PC-3 (cell line): Measurements from ENCODE around the gene BCAR3. TPM values are rescaled to one million over a fixed set of nuclear protein-coding genes. Genes with fewer than 3 reads are reported as not detected.
A peak's percentile ranks its signal among the peaks of the same experiment; 100 is the strongest.
"Not testable (repeated sequence)": the region's sequence is repeated elsewhere in the genome, so short reads cannot be mapped to it uniquely, and the experiment has no call there.

ENCODE experiments used
- ATAC-seq: fragments of 200-7000 bp; cut with Tn5 transposase; 2 replicates; pipeline ENCODE4 v1.9.1; 2020; ENCODE audit warnings: mild to moderate bottlenecking, moderate library complexity
- BruUV-seq: library from RNA; stranded (reverse); fragments of 400-500 nt; replicated peaks from 2 replicates; lab custom pipeline; 2021; lab: Mats Ljungman, UMichigan
- CTCF ChIA-PET: fragments of 300-600 bp; sonication (Branson Sonifier 250); formaldehyde crosslinking; loops from one replicate; lab custom pipeline; 2022; ENCODE audit warnings: antibody characterized with exemption; lab: Charles Lee
- POLR2A ChIA-PET: fragments of 300-600 bp; sonication (Branson Sonifier 250); formaldehyde crosslinking; loops from one replicate; lab custom pipeline; 2022; ENCODE audit warnings: antibody characterized with exemption; ENCODE audit not compliant: unreplicated experiment; lab: Charles Lee
- DNase-seq: peaks from one replicate; pipeline ENCODE4 v3.0.0-alpha.2; 2015
- H2AFZ ChIP-seq: fragments of 300-600 bp; sonication (generic); 2 replicates; pipeline ENCODE4 v1.6.0; 2016; ENCODE audit warnings: antibody characterized with exemption, low read length
- H3F3A ChIP-seq: fragments of 300-600 bp; sonication (generic); one replicate; pipeline ENCODE4 v1.6.0; 2017; ENCODE audit warnings: antibody characterized with exemption, low read length, control low read depth, mild to moderate bottlenecking; ENCODE audit not compliant: unreplicated experiment
- H3K27ac ChIP-seq: fragments of 300-600 bp; sonication (generic); 2 replicates; pipeline ENCODE4 v1.5.1; 2016; ENCODE audit warnings: mild to moderate bottlenecking, low read length
- H3K27me3 ChIP-seq: fragments of 300-600 bp; sonication (generic); 2 replicates; pipeline ENCODE4 v1.6.1; 2016; ENCODE audit warnings: low read length, mixed read lengths
- H3K36me3 ChIP-seq: fragments of 300-600 bp; sonication (generic); 2 replicates; pipeline ENCODE4 v1.6.1; 2016; ENCODE audit warnings: low read depth, mixed run types, low read length, mixed read lengths
- H3K4me1 ChIP-seq: fragments of 300-600 bp; sonication (generic); 2 replicates; pipeline ENCODE4 v1.5.1; 2016; ENCODE audit warnings: low read length; ENCODE audit not compliant: insufficient read depth
- H3K4me2 ChIP-seq: fragments of 300-600 bp; sonication (generic); 2 replicates; pipeline ENCODE4 v1.6.0; 2016; ENCODE audit warnings: low read length
- H3K4me3 ChIP-seq: fragments of 300-600 bp; sonication (generic); 2 replicates; pipeline ENCODE4 v1.5.1; 2016; ENCODE audit warnings: mild to moderate bottlenecking, low read length, mixed read lengths
- H3K79me2 ChIP-seq: fragments of 300-600 bp; sonication (generic); 2 replicates; pipeline ENCODE4 v1.6.1; 2017; ENCODE audit warnings: low read length, mixed read lengths
- H3K9ac ChIP-seq: fragments of 300-600 bp; sonication (generic); 2 replicates; pipeline ENCODE4 v1.6.0; 2016; ENCODE audit warnings: mild to moderate bottlenecking, low read length
- H3K9me2 ChIP-seq: fragments of 300-600 bp; sonication (generic); replicated peaks from 2 replicates; pipeline ENCODE4 v1.6.1; 2016; ENCODE audit warnings: mixed run types, low read length, mixed read lengths
- H3K9me3 ChIP-seq: fragments of 300-600 bp; sonication (generic); 2 replicates; pipeline ENCODE4 v1.6.1; 2016; ENCODE audit warnings: low read length, mixed read lengths
- H4K20me1 ChIP-seq: fragments of 300-600 bp; sonication (generic); 2 replicates; pipeline ENCODE4 v1.6.1; 2016; ENCODE audit warnings: low read length, mixed read lengths
- CTCF ChIP-seq: fragments of 300-600 bp; sonication (generic); conservative IDR thresholded peaks from 2 replicates; pipeline ENCODE4 v1.5.1; 2017; ENCODE audit warnings: antibody characterized with exemption, low read depth, mild to moderate bottlenecking, low read length
- EZH2 ChIP-seq: fragments of 300-600 bp; sonication (generic); IDR thresholded peaks from one replicate; pipeline ENCODE4 v1.6.1; 2017; ENCODE audit warnings: antibody characterized with exemption, mild to moderate bottlenecking, low read length; ENCODE audit not compliant: unreplicated experiment
- EZH2phosphoT487 ChIP-seq: fragments of 300-600 bp; sonication (generic); IDR thresholded peaks from 2 replicates; pipeline ENCODE4 v1.6.1; 2018; ENCODE audit warnings: mild to moderate bottlenecking, antibody characterized with exemption, low read length, borderline replicate concordance
- intact Hi-C: fragments of 100-400 bp; cut with micrococcal nuclease; formaldehyde crosslinking; loops from 2 replicates; pipeline ENCODE4 v1.9.0; 2023
- total RNA-seq: library from RNA; depleted of rRNA; stranded (reverse); fragments of >200 nt; gene quantifications from 2 replicates; pipeline ENCODE4 v1.2.3, GENCODE V29; 2014

Gene BCAR3
- total RNA-seq, 1 experiment from 2014 or later, result 171 TPM

GRCh38 chr1:93699503-93700168 is 18.0 kb upstream of the BCAR3 start:
- intact Hi-C loops, result no loop called here
- no peak overlapping the region for H3K9ac ChIP-seq
- no peaks in the 10 kb centered on the region for H3K27me3 ChIP-seq
- no peaks in the 10 kb centered on the region for H3K9me2 ChIP-seq
- BruUV-seq, result no TSS peak
- DNase-seq (no peak), ATAC-seq (no peak)
- peaks cover 53% of the 10 kb centered on the region for H3K4me1 ChIP-seq
- H3K9me3 ChIP-seq, result no peaks in the 10 kb centered on the region
- TF ChIP-seq EZH2phosphoT487 (no peak), EZH2 (no peak), CTCF (no peak)
- peak overlapping the region; percentile 99 for H3K27ac ChIP-seq
- peaks cover 6% of the 10 kb centered on the region for H3F3A ChIP-seq
- no peak overlapping the region for H3K4me3 ChIP-seq
- no peak overlapping the region for H3K4me2 ChIP-seq
- H2AFZ ChIP-seq, result no peak overlapping the region
- H3K36me3 ChIP-seq, result peaks cover 38% of the 10 kb centered on the region
- H3K79me2 ChIP-seq, result peaks cover 62% of the 10 kb centered on the region
- H4K20me1 ChIP-seq, result no peaks in the 10 kb centered on the region
- POLR2A ChIA-PET, result interaction anchor here (0.6 kb wide), 1 partner anchor 28 kb away, joined by 3 read pairs; no protein-coding TSS in a partner anchor
- CTCF ChIA-PET, result no interaction called here

GRCh38 chr1:93699049-93699384 is 17.4 kb upstream of the BCAR3 start:
- Histone ChIP-seq H3K9ac (no peak overlapping the region), H3K4me2 (no peak overlapping the region), H3K27ac (peak overlapping the region; percentile 99), H3K4me3 (no peak overlapping the region), H4K20me1 (no peaks in the 10 kb centered on the region), H3K4me1 (peaks cover 53% of the 10 kb centered on the region), H3F3A (peaks cover 12% of the 10 kb centered on the region), H2AFZ (no peak overlapping the region), H3K27me3 (no peaks in the 10 kb centered on the region), H3K9me2 (no peaks in the 10 kb centered on the region), H3K79me2 (peaks cover 60% of the 10 kb centered on the region), H3K9me3 (no peaks in the 10 kb centered on the region), H3K36me3 (peaks cover 41% of the 10 kb centered on the region)
- intact Hi-C loops, result no loop called here
- ChIA-PET CTCF (no interaction called here), POLR2A (no interaction called here)
- TF ChIP-seq EZH2 (no peak), EZH2phosphoT487 (no peak), CTCF (no peak)
- ATAC-seq, result no peak
- no peak for DNase-seq
- no TSS peak for BruUV-seq

GRCh38 chr1:93698329-93699048 is 16.9 kb upstream of the BCAR3 start:
- Histone ChIP-seq H3K27ac (peak overlapping the region; percentile 99), H2AFZ (no peak overlapping the region), H3K4me2 (no peak overlapping the region), H3K4me1 (peaks cover 53% of the 10 kb centered on the region), H4K20me1 (no peaks in the 10 kb centered on the region), H3K4me3 (no peak overlapping the region), H3K9me2 (no peaks in the 10 kb centered on the region), H3K27me3 (no peaks in the 10 kb centered on the region), H3F3A (peaks cover 17% of the 10 kb centered on the region), H3K9ac (no peak overlapping the region), H3K36me3 (peaks cover 41% of the 10 kb centered on the region), H3K9me3 (no peaks in the 10 kb centered on the region), H3K79me2 (peaks cover 57% of the 10 kb centered on the region)
- ChIA-PET CTCF (no interaction called here), POLR2A (no interaction called here)
- intact Hi-C loops, result no loop called here
- ATAC-seq (no peak), DNase-seq (no peak)
- no TSS peak for BruUV-seq
- no peak for TF ChIP-seq EZH2
- TF ChIP-seq CTCF, result no peak
- no peak for TF ChIP-seq EZH2phosphoT487

GRCh38 chr1:93697566-93697965 is 15.9 kb upstream of the BCAR3 start:
- CTCF ChIA-PET, H2AFZ ChIP-seq, ATAC-seq, POLR2A ChIA-PET, BruUV-seq, intact Hi-C loops, H3K9me2 ChIP-seq, H3K4me2 ChIP-seq, H3K27ac ChIP-seq, DNase-seq, H3K9me3 ChIP-seq, H4K20me1 ChIP-seq, H3K27me3 ChIP-seq, H3K4me3 ChIP-seq, H3K9ac ChIP-seq: not testable (repeated sequence)
- peaks cover 51% of the 10 kb centered on the region for H3K79me2 ChIP-seq
- H3K36me3 ChIP-seq, result peaks cover 41% of the 10 kb centered on the region
- H3F3A ChIP-seq, result peaks cover 16% of the 10 kb centered on the region
- peaks cover 52% of the 10 kb centered on the region for H3K4me1 ChIP-seq
